HG03097 (cell line): ENCODE data around the gene ZMAT5.

Experiments used
- ATAC-seq: cut with Tn5 transposase; IDR thresholded peaks from one replicate; pipeline ENCODE4 v1.9.1; 2021; ENCODE audit not compliant: unreplicated experiment, low FRiP score

Gene ZMAT5

GRCh38 chr22:29787371-29787980, 20.7 kb upstream of the ZMAT5 start:
- no peak for ATAC-seq

DNA sequence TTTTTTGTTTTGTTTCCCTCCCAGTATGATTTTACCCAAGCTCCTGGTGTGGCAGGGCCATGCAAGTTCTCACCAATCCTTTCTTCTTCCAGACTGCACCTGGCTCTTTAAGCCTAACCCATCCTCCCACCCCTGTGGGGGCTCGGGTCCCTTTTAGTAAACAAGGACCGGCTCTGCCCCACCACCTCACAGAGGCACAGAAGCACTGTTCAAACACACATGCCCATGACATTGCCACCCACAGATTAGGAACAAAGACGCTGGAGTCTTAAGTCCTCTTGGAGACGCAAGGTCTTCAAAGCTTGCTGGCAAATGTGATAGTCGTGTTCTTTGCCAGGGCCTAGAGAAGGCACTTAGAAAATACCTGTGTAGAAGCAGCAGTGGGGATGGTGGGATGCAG, 19.2 kb upstream of the ZMAT5 start:
- no peak for ATAC-seq

GRCh38 chr22:29784451-29785361, 17.9 kb upstream of the ZMAT5 start:
- ATAC-seq, result no peak

- ATAC-seq, result no peak
Observed at GRCh38 chr22:29782061-29782845, 15.4 kb upstream of the ZMAT5 start.

GRCh38 chr22:29780748-29781676, 14.2 kb upstream of the ZMAT5 start:
- ATAC-seq, result no peak

DNA sequence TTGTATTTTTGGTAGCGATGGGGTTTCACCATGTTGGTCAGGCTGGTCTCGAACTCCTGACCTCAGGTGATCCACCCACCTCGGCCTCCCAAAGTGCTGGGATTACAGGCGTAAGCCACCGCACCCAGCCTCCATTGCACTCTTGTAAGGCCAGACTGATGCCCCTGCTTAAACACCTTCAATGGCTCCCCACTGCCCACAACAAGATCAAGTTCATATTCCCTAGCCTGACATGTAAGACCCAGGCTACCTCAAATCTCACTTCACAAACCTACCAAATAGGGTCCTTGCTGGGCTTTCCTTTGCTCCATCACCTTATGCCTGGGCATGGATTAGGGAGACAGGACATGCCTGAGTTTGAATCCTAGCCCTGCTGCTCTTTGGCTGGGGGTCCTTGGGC, 13.4 kb upstream of the ZMAT5 start:
- no peak for ATAC-seq

GRCh38 chr22:29773233-29773632, 6.4 kb upstream of the ZMAT5 start:
- ATAC-seq, result no peak

- no peak for ATAC-seq
Observed at GRCh38 chr22:29772170-29772641, 5.4 kb upstream of the ZMAT5 start.

GRCh38 chr22:29769723-29770321, 3.0 kb upstream of the ZMAT5 start:
- no peak for ATAC-seq

- ATAC-seq, result no peak
Observed at GRCh38 chr22:29768052-29768693, 1.4 kb upstream of the ZMAT5 start.

DNA sequence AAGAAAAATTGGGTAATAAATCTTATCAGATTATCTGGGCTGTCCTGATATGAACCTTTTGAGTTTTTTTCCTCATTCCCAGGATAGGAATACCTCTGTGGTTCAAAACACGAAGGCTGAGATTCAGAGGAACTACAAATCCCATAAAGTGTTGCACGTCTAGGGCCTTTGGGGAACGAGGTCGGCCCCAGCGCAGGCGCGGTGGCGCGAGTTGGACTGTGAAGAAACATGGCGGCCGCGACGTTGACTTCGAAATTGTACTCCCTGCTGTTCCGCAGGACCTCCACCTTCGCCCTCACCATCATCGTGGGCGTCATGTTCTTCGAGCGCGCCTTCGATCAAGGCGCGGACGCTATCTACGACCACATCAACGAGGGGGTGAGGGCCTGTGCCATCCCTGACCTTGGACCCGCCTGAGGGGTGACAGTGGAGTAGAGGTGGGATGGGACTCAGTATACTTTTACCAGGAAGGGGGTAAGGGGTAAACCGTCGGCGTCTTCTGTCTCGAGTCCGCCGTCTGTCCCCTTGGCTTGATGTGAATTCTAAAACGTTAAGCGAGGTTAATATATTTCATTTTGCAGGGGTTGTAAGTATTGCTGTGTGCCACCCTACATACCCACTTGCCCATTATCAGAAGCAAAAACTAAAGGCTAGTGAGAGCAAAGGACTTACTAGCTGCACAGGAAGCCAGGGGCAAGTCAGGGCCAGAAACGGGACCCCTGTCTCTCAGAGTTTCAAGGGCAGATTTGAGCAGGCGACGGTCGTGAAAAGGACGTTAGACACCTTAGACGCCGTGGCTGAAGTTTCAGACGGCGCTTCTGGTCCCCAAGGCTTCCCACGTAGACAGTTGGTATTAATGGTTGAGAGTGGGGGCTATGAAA, 604 bp upstream of the ZMAT5 start, which contains the start of gene UQCR10:
TSS of gene UQCR10 (plus strand) at position 199 of the 881 bp plus-strand sequence. CDS start at position 229, 30 bp downstream.
- ATAC-seq, result peak; percentile 55

DNA sequence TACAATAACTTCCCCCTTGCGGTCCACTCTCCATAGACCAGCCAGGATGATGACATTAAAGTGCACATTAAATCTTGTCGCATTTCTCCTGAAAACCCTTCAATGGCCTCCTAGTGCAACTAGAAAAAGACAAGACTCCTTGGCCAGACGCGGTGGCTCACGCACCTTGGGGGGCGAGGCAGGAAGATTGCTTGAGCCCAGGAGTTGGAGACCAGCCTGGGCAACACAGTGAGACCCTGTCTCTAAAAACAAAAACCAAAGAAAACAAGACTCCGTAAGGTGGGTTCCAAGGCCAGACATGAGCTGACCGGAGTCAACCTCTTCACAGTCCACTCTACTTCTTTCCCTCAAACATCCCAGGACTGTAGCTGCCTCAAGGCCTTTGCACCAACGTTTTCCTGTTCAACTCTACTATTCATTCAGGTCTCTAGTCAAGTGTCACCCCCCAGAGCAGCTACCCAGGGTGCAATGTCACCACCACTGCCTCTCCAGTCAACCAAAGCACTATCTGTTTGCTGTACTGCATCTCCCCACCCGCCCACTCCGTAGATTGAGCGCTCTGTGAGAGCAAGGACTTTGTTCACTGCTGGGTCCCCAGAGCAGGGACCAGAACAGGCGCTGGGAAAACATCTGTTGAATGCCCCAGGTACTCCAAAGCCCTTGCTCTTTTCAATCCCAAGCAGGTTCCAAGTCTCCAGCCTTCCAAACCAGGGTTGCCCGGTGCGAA, 739 bp downstream of the ZMAT5 start:
- peak; percentile 15 for ATAC-seq

DNA sequence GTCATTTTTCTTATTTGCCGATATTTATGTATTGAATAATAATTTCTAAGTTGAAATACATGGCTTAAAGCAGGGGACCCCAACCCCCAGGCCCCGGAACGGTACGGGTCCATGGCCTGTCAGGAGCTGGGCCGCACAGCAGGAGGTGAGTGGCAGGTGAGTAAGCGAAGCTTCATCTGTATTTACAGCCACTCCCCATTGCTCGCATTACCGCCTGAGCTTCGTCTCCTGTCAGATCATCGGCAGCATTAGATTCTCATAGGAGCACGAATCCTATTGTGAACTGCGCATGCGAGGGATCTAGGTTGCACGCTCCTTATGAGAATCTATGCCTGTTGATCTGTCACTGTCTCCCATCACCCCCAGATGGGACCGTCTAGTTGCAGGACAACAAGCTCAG, 4.5 kb downstream of the ZMAT5 start:
- ATAC-seq, result no peak

- ATAC-seq, result no peak
Observed at GRCh38 chr22:29758959-29759358, 7.8 kb downstream of the ZMAT5 start.

DNA sequence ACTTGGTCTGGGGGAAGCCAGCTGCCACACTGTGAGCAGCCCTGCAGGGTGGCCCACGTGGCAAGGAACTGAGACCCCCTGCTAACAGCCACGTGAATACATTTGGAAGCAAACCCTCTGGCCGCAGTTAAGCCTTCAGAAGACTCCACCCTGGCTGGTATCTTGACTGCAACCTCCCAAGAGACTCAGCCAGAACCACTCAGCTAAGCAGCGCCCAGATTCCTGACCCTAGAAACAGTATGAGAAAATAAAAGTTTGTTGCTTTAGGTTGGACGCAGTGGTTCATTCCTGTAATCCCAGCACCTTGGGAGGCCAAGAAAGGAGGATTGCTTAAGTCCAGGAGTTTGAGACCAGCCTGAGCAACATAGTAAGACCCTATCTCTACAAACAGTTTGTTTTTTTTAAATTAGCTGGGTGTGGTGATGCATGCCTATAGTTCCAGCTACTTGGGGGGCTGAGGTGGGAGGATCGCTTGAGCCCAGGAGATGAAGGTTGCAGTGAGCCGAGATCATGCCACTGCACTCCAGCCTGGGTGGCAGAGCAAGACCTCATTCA, 8.7 kb downstream of the ZMAT5 start:
- no peak for ATAC-seq

- ATAC-seq, result no peak
Observed at GRCh38 chr22:29757096-29757495, 9.7 kb downstream of the ZMAT5 start.

DNA sequence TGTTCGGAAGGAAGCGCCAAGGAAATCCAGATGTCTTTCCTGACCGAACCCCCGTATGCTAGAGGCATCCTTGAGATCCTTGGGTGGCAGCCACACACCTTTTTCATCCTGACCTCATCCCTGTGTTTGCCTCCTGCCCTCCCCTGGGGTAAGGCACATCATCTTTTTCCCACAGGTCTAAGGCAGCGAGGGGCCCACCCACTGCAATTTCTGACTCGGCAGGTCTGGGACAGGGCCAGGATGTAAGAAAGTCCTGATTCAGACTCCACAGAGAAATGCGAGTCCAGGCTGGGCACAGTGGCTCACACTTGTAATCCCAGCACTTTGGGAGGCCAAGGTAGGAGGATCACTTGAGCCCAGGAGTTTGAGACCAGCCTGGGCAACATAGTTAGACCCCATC, 10.5 kb downstream of the ZMAT5 start:
- no peak for ATAC-seq
